K562 (cell line): Measurements from ENCODE around the gene MAP3K14. TPM values are rescaled to one million over a fixed set of nuclear protein-coding genes. Genes with fewer than 3 reads are reported as not detected.

Experiments
- BRCA1 ChIP-seq, 2 experiments: fragments of 450-650 bp in 1 of 2; sonication (generic) in 1 of 2; formaldehyde crosslinking in 1 of 2; IDR thresholded peaks; 2 replicates each; pipeline versions ENCODE4 v1.5.0 to v1.6.1; 2017 to 2020; ENCODE audit warnings: mild to moderate bottlenecking in 1 of 2, missing genetic modification reagents in 1 of 2
- DPF2 ChIP-seq: fragments of 450-650 bp; IDR thresholded peaks from 2 replicates; pipeline ENCODE4 v1.6.1; 2016
- EGR1 ChIP-seq: fragments of 450-650 bp; conservative IDR thresholded peaks from 2 replicates; pipeline ENCODE4 v1.6.1; 2017; ENCODE audit warnings: mild to moderate bottlenecking
- EHMT2 ChIP-seq: fragments of 450-650 bp; IDR thresholded peaks from 2 replicates; pipeline ENCODE4 v1.6.1; 2018; ENCODE audit warnings: antibody characterized with exemption
- ELF2 ChIP-seq: fragments of 250-450 bp; sonication (Bioruptor Pico); IDR thresholded peaks from 2 replicates; pipeline ENCODE4 v1.5.0; 2021; ENCODE audit warnings: mild to moderate bottlenecking
- L3MBTL2 ChIP-seq: fragments of 450-650 bp; IDR thresholded peaks from 2 replicates; pipeline ENCODE4 v1.6.1; 2016; ENCODE audit warnings: mild to moderate bottlenecking, moderate library complexity
- NFIC ChIP-seq: fragments of 450-650 bp; IDR thresholded peaks from 2 replicates; pipeline ENCODE4 v1.6.1; 2017; ENCODE audit warnings: mild to moderate bottlenecking, inconsistent platforms
- RBM17 ChIP-seq: fragments of 200-400 bp; formaldehyde crosslinking; IDR thresholded peaks from 2 replicates; pipeline ENCODE4 v1.6.1; 2017; ENCODE audit warnings: low read depth, mild to moderate bottlenecking, low read length, borderline replicate concordance
- RBM34 ChIP-seq: fragments of 200-400 bp; formaldehyde crosslinking; IDR thresholded peaks from 2 replicates; pipeline ENCODE4 v1.6.1; 2018; ENCODE audit warnings: low read length, borderline replicate concordance; ENCODE audit not compliant: insufficient read depth
- RHOXF2B ChIP-seq: fragments of 250-450 bp; sonication (Bioruptor Pico); conservative IDR thresholded peaks from 2 replicates; pipeline ENCODE4 v1.5.1; 2021
- SMAD4 ChIP-seq: fragments of 250-450 bp; sonication (Bioruptor Pico); conservative IDR thresholded peaks from 2 replicates; pipeline ENCODE4 v1.8.0; 2021; ENCODE audit warnings: inconsistent platforms, mild to moderate bottlenecking, moderate library complexity
- SPI1 ChIP-seq: IDR thresholded peaks from 2 replicates; pipeline ENCODE4 v1.6.1; 2011; ENCODE audit warnings: low read depth, low read length, control low read depth, borderline replicate concordance
- TBL1XR1 ChIP-seq, 2 experiments: IDR thresholded peaks; 2 replicates each; pipeline ENCODE4 v1.6.1; 2012; ENCODE audit warnings: improper control_type of control experiment in 2 of 2, low read length in 2 of 2, mild to moderate bottlenecking in 1 of 2
- XRCC5 ChIP-seq: fragments of 200-400 bp; formaldehyde crosslinking; IDR thresholded peaks from 2 replicates; pipeline ENCODE4 v1.6.1; 2017; ENCODE audit warnings: low read depth, mild to moderate bottlenecking, low read length
- ZNF133 ChIP-seq: fragments of 250-450 bp; sonication (Bioruptor Pico); IDR thresholded peaks from 2 replicates; pipeline ENCODE4 v1.4.0; 2020; ENCODE audit warnings: mild to moderate bottlenecking
- ZNF140 ChIP-seq: fragments of 250-450 bp; sonication (Bioruptor Pico); IDR thresholded peaks from 2 replicates; pipeline ENCODE4 v1.8.0; 2021; ENCODE audit warnings: moderate library complexity, mild to moderate bottlenecking, inconsistent platforms
- ZNF431 ChIP-seq: sonication (generic); formaldehyde crosslinking; IDR thresholded peaks from 2 replicates; pipeline ENCODE4 v1.8.0; 2022; ENCODE audit warnings: mild to moderate bottlenecking, missing genetic modification reagents
- ZNF586 ChIP-seq: fragments of 450-650 bp; formaldehyde crosslinking; conservative IDR thresholded peaks from 2 replicates; pipeline ENCODE4 v1.4.0; 2020; ENCODE audit warnings: mild to moderate bottlenecking, moderate library complexity
- ZNF76 ChIP-seq: fragments of 250-450 bp; sonication (Bioruptor Pico); IDR thresholded peaks from 2 replicates; pipeline ENCODE4 v1.4.0; 2020; ENCODE audit warnings: mild to moderate bottlenecking, moderate library complexity, borderline replicate concordance
- polyA plus RNA-seq, 8 experiments: library from polyadenylated mRNA; depleted of rRNA in 4 of 8; stranded (reverse) in 5 of 8; unstranded in 3 of 8; fragments of >200 nt; fragmentation: Nextera tagmentation in 2 of 8; fragmentation: Illumina TruSeq in 1 of 8; extraction: Ambion mirVana in 2 of 8; extraction: Trizol in 1 of 8; gene quantifications; 2 replicates each; pipeline versions ENCODE4 v1.2.1 to v1.2.3, GENCODE V29; 2011 to 2014; ENCODE audit warnings: inconsistent platforms in 1 of 8, missing spikeins in 1 of 8
- total RNA-seq, 7 experiments: library from RNA; depleted of rRNA in 6 of 7; stranded (reverse); fragments of >200 nt in 6 of 7; fragmentation: Illumina TruSeq in 2 of 7; extraction: Trizol in 2 of 7; gene quantifications; 2 replicates each; pipeline versions ENCODE4 v1.2.1 to v1.2.3, GENCODE V29; 2011 to 2021; ENCODE audit warnings: low replicate concordance in 1 of 7
- TF ChIP-seq, protein P1 (sequence below): fragments of 450-650 bp; IDR thresholded peaks from 2 replicates; pipeline ENCODE4 v1.6.1; 2017; ENCODE audit warnings: antibody characterized with exemption, mild to moderate bottlenecking
- TF ChIP-seq, protein P2 (sequence below), 2 experiments: fragments of 450-650 bp; conservative IDR thresholded peaks; 2 replicates each; pipeline ENCODE4 v1.6.1; 2017; ENCODE audit warnings: mild to moderate bottlenecking in 2 of 2, moderate library complexity in 2 of 2
- TF ChIP-seq, protein P3 (sequence below), 2 experiments: fragments of 450-650 bp in 1 of 2; sonication (generic) in 1 of 2; formaldehyde crosslinking in 1 of 2; IDR thresholded peaks in 1 of 2; conservative IDR thresholded peaks in 1 of 2; 2 replicates each; pipeline versions ENCODE4 v1.6.1 to v1.8.1; 2016 to 2023; ENCODE audit warnings: mild to moderate bottlenecking in 2 of 2, moderate library complexity in 2 of 2, inconsistent platforms in 1 of 2, missing genetic modification reagents in 1 of 2

The MAP3K14 gene
- total and polyA plus RNA-seq, 9 of the 15 experiments (the other 6 are each of a cell fraction or from before 2014, with no cell fraction given), result 0.45 to 8.7 (median 3.2) TPM

DNA sequence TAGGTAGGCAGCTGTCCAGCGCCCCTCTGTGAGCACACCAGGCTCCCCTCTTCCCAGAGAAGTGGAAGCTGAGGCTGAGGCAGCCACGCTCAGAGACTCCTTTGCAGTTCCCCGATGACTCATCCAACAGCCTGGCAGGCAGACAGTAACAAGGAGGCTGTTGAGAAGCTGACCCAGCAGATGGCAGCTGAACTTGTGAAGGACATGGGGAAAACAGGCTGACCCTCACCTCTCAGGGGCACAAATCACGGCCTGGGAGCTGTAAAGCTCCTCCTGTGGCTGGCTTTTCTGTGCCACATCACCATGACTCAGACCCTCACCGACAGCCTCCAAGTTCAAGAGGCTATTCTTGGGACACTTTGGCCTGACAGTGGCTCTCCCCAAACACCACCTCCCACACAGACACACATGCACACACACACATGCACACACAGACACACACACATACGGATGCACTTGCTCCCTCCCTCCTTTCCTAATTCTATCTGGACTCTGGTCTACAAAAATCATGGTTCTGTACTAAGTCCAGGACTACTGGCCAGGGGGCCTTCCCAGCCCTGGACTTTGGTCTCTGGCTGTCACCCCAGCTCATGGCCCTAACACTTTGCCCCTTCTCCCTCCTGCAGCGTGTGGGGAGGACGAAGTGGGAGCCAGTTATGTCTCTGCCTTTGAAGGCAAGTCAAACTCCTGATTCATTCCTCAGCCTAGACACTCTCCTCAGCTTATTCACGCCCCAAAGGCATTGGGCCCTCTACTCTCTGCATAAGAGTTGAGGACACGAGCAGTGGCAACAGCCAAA lies 23.2 kb downstream of the MAP3K14 start (continued):
- TF ChIP-seq EGR1 (peak; percentile 77), NFIC (peak; percentile 20; the same call in 1 of the 2 replicates), L3MBTL2 (no peak), ZNF76 (no peak), ZNF431 (CRISPR knock-in tag) (no peak), ZNF133 (CRISPR knock-in tag) (no peak), EHMT2 (no peak), ZNF140 (CRISPR knock-in tag) (no peak), RBM17 (no peak), ZNF586 (CRISPR knock-in tag) (no peak), TBL1XR1 (IDR thresholded peaks at IDR 0.05; ENCODE audit: low read length in 2 of 2) (no peak), SPI1 (no peak), SMAD4 (CRISPR knock-in tag) (0 out of 2 replicates have a peak, but pooled peaks have one; percentile 36), DPF2 (peak; percentile 70; the same call in 1 of the 2 replicates), BRCA1 (IDR thresholded peaks at IDR 0.05) (no peak), BRCA1 (CRISPR knock-in tag; IDR thresholded peaks at IDR 0.05) (no peak), XRCC5 (peak; percentile 38; the same call in 1 of the 2 replicates), RBM34 (no peak), RHOXF2B (CRISPR knock-in tag) (no peak), ELF2 (CRISPR knock-in tag) (no peak)
- TF ChIP-seq, protein P1, sequence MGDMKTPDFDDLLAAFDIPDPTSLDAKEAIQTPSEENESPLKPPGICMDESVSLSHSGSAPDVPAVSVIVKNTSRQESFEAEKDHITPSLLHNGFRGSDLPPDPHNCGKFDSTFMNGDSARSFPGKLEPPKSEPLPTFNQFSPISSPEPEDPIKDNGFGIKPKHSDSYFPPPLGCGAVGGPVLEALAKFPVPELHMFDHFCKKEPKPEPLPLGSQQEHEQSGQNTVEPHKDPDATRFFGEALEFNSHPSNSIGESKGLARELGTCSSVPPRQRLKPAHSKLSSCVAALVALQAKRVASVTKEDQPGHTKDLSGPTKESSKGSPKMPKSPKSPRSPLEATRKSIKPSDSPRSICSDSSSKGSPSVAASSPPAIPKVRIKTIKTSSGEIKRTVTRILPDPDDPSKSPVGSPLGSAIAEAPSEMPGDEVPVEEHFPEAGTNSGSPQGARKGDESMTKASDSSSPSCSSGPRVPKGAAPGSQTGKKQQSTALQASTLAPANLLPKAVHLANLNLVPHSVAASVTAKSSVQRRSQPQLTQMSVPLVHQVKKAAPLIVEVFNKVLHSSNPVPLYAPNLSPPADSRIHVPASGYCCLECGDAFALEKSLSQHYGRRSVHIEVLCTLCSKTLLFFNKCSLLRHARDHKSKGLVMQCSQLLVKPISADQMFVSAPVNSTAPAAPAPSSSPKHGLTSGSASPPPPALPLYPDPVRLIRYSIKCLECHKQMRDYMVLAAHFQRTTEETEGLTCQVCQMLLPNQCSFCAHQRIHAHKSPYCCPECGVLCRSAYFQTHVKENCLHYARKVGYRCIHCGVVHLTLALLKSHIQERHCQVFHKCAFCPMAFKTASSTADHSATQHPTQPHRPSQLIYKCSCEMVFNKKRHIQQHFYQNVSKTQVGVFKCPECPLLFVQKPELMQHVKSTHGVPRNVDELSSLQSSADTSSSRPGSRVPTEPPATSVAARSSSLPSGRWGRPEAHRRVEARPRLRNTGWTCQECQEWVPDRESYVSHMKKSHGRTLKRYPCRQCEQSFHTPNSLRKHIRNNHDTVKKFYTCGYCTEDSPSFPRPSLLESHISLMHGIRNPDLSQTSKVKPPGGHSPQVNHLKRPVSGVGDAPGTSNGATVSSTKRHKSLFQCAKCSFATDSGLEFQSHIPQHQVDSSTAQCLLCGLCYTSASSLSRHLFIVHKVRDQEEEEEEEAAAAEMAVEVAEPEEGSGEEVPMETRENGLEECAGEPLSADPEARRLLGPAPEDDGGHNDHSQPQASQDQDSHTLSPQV, result peak; percentile 36; the same call in 1 of the 2 replicates
- TF ChIP-seq, protein P2, sequence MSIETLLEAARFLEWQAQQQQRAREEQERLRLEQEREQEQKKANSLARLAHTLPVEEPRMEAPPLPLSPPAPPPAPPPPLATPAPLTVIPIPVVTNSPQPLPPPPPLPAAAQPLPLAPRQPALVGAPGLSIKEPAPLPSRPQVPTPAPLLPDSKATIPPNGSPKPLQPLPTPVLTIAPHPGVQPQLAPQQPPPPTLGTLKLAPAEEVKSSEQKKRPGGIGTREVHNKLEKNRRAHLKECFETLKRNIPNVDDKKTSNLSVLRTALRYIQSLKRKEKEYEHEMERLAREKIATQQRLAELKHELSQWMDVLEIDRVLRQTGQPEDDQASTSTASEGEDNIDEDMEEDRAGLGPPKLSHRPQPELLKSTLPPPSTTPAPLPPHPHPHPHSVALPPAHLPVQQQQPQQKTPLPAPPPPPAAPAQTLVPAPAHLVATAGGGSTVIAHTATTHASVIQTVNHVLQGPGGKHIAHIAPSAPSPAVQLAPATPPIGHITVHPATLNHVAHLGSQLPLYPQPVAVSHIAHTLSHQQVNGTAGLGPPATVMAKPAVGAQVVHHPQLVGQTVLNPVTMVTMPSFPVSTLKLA (conservative IDR thresholded peaks at IDR 0.05), result 0 out of 4 replicates have a peak, but pooled peaks of 1 of the 2 experiments have one; percentile 48
- TF ChIP-seq, protein P3, sequence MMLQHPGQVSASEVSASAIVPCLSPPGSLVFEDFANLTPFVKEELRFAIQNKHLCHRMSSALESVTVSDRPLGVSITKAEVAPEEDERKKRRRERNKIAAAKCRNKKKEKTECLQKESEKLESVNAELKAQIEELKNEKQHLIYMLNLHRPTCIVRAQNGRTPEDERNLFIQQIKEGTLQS (IDR thresholded peaks at IDR 0.05), result peak; percentile 94
- TF ChIP-seq, protein P3 (CRISPR knock-in tag; conservative IDR thresholded peaks at IDR 0.05), result no peak
